Liver (tissue), 9 donors: ENCODE data around the gene EXOC2. TPM values are rescaled to one million over a fixed set of nuclear protein-coding genes. Genes with fewer than 3 reads are reported as not detected.

ENCODE experiments used
- DNase-seq: peaks from one replicate; pipeline ENCODE4 v3.0.0-alpha.2; 2017; ENCODE audit warnings: low spot score
- H3K27ac ChIP-seq, 2 donors: one replicate each; pipeline ENCODE4 v1.7.0; 2013; ENCODE audit warnings: inconsistent platforms in 2 of 2, low read length in 2 of 2, control low read depth in 1 of 2, low read depth in 1 of 2, mild to moderate bottlenecking in 1 of 2
- H3K27me3 ChIP-seq, 4 donors: one replicate each; pipeline versions ENCODE4 v1.6.1 to v1.7.0; 2013; ENCODE audit warnings: low read length in 3 of 4, inconsistent platforms in 1 of 4, mild to moderate bottlenecking in 1 of 4, moderate library complexity in 1 of 4; ENCODE audit not compliant: control insufficient read depth in 4 of 4, insufficient read depth in 4 of 4
- H3K36me3 ChIP-seq, 4 donors: one replicate each; pipeline versions ENCODE4 v1.6.1 to v1.7.0; 2013; ENCODE audit warnings: low read length in 3 of 4, mild to moderate bottlenecking in 3 of 4, low read depth in 1 of 4, moderate library complexity in 1 of 4; ENCODE audit not compliant: control insufficient read depth in 4 of 4, insufficient read depth in 3 of 4
- H3K4me1 ChIP-seq, 4 donors: one replicate each; pipeline versions ENCODE4 v1.6.1 to v1.7.0; 2013; ENCODE audit warnings: low read length in 3 of 4, mild to moderate bottlenecking in 3 of 4, moderate library complexity in 1 of 4; ENCODE audit not compliant: control insufficient read depth in 4 of 4, insufficient read depth in 4 of 4
- H3K4me3 ChIP-seq, 3 donors: one replicate each; pipeline versions ENCODE4 v1.6.1 to v1.7.0; 2013; ENCODE audit warnings: low read length in 3 of 3, control low read depth in 1 of 3, low read depth in 1 of 3, mild to moderate bottlenecking in 1 of 3
- H3K9ac ChIP-seq, 2 donors: one replicate each; pipeline ENCODE4 v1.7.0; 2013; ENCODE audit warnings: low read length in 2 of 2, mild to moderate bottlenecking in 2 of 2, moderate library complexity in 2 of 2, control low read depth in 1 of 2, low read depth in 1 of 2
- H3K9me3 ChIP-seq, 4 donors: one replicate each; pipeline versions ENCODE4 v1.6.1 to v1.7.0; 2013; ENCODE audit warnings: low read length in 3 of 4; ENCODE audit not compliant: control insufficient read depth in 4 of 4
- ATF3 ChIP-seq: IDR thresholded peaks from 2 replicates; pipeline ENCODE4 v1.6.1; 2016; ENCODE audit warnings: antibody characterized with exemption
- CTCF ChIP-seq: fragments of 150-350 bp; IDR thresholded peaks from 2 replicates; pipeline ENCODE4 v1.5.1; 2017; ENCODE audit warnings: improper control_type of control experiment, low read depth, low read length; ENCODE audit not compliant: missing input control
- FOXA1 ChIP-seq: IDR thresholded peaks from 2 replicates; pipeline ENCODE4 v1.6.1; 2016; ENCODE audit warnings: antibody characterized with exemption
- GABPA ChIP-seq, 2 donors: IDR thresholded peaks in 1 of 2; conservative IDR thresholded peaks in 1 of 2; 2 replicates each; pipeline ENCODE4 v1.6.1; 2016; ENCODE audit warnings: antibody characterized with exemption in 2 of 2, mild to moderate bottlenecking in 1 of 2, moderate library complexity in 1 of 2
- HNF4A ChIP-seq, 2 donors: conservative IDR thresholded peaks; 2 replicates each; pipeline ENCODE4 v1.6.1; 2016; ENCODE audit warnings: antibody characterized with exemption in 2 of 2, mild to moderate bottlenecking in 2 of 2
- MAX ChIP-seq: IDR thresholded peaks from 2 replicates; pipeline ENCODE4 v1.6.1; 2016; ENCODE audit warnings: antibody characterized with exemption
- NR2F2 ChIP-seq: IDR thresholded peaks from 2 replicates; pipeline ENCODE4 v1.6.1; 2016; ENCODE audit warnings: antibody characterized with exemption
- RAD21 ChIP-seq, 2 donors: IDR thresholded peaks; 2 replicates each; pipeline ENCODE4 v1.6.1; 2016; ENCODE audit warnings: antibody characterized with exemption in 2 of 2, mild to moderate bottlenecking in 2 of 2
- REST ChIP-seq: IDR thresholded peaks from 2 replicates; pipeline ENCODE4 v1.6.1; 2016; ENCODE audit warnings: antibody characterized with exemption, mild to moderate bottlenecking
- RXRA ChIP-seq, 2 donors: IDR thresholded peaks; 2 replicates each; pipeline ENCODE4 v1.6.1; 2017 to 2018; ENCODE audit warnings: antibody characterized with exemption in 2 of 2, mild to moderate bottlenecking in 1 of 2
- TAF1 ChIP-seq: conservative IDR thresholded peaks from 2 replicates; pipeline ENCODE4 v1.6.1; 2016; ENCODE audit warnings: antibody characterized with exemption, mild to moderate bottlenecking
- YY1 ChIP-seq: IDR thresholded peaks from 2 replicates; pipeline ENCODE4 v1.6.1; 2016; ENCODE audit warnings: antibody characterized with exemption, mild to moderate bottlenecking
- WGBS: extraction: QIAGEN DNeasy Blood & Tissue Kit; methylation state at CpG from one replicate; pipeline ENCODE4 v1.1.7; 2013; 5-methylcytosine and 5-hydroxymethylcytosine counted together
- polyA plus RNA-seq, 2 donors: library from polyadenylated mRNA; stranded (reverse) in 1 of 2; unstranded in 1 of 2; fragments of 200-250 nt in 1 of 2; fragments of >200 nt in 1 of 2; fragmentation: Nextera tagmentation in 1 of 2; extraction: Ambion mirVana in 1 of 2; gene quantifications; one replicate each; pipeline versions ENCODE4 v1.2.1 to v1.2.3, GENCODE V29; 2013 to 2015
- total RNA-seq, 2 donors: library from RNA; depleted of rRNA; stranded (reverse); fragments of >200 nt; gene quantifications; one replicate each; pipeline ENCODE4 v1.2.3, GENCODE V29; 2014
- donor health status: healthy.
- donor health status: healthy.
- donor health status: healthy.
- donor health status: healthy.
- donor health status: healthy.

EXOC2 gene
- total and polyA plus RNA-seq, 4 donors, result 6.7 to 15.3 (median 9.2) TPM

- no peak for DNase-seq
- H3K4me3 ChIP-seq, result no peak overlapping the region
- WGBS, result 86% methylated on average over 3 of the region's 3 CpGs
- TF ChIP-seq ATF3, result no peak
- TF ChIP-seq REST, result no peak
- no peak for TF ChIP-seq MAX
- no peak for TF ChIP-seq TAF1
- TF ChIP-seq YY1, result no peak
- no peak for TF ChIP-seq GABPA (IDR thresholded peaks at IDR 0.05 in 1 of 2, conservative IDR thresholded peaks at IDR 0.05 in 1 of 2)
- TF ChIP-seq NR2F2, result no peak
- no peaks in the 10 kb centered on the region for H3K27me3 ChIP-seq
- no peaks in the 10 kb centered on the region for H3K9me3 ChIP-seq
- H3K4me1 ChIP-seq, result no peaks in the 10 kb centered on the region
- H3K27ac ChIP-seq, result no peak overlapping the region
- H3K9ac ChIP-seq, result no peak overlapping the region
- H3K36me3 ChIP-seq, result peaks cover 2 to 27% (median 13%) of the 10 kb centered on the region in 4 donors
These were observed 134.0 kb downstream of the EXOC2 start for GRCh38 chr6:558959-559358.

- DNase-seq, result no peak
- Histone ChIP-seq H3K36me3 (peaks cover 2 to 24% (median 12%) of the 10 kb centered on the region in 4 donors), H3K27ac (no peak overlapping the region), H3K4me3 (no peak overlapping the region), H3K9ac (no peak overlapping the region), H3K4me1 (no peaks in the 10 kb centered on the region), H3K9me3 (no peaks in the 10 kb centered on the region), H3K27me3 (no peaks in the 10 kb centered on the region)
- TF ChIP-seq RAD21 (IDR thresholded peaks at IDR 0.05), result peak; percentile 13 to 30
- TF ChIP-seq CTCF, result peak; percentile 13
- no peak for TF ChIP-seq REST
- no peak for TF ChIP-seq HNF4A (conservative IDR thresholded peaks at IDR 0.05)
- no peak for TF ChIP-seq RXRA (IDR thresholded peaks at IDR 0.05)
- no peak for TF ChIP-seq FOXA1
These were observed 134.8 kb downstream of the EXOC2 start for GRCh38 chr6:558089-558488.
